GM06990 (cell line): Measurements from ENCODE around the gene EML5.
A peak's percentile ranks its signal among the peaks of the same experiment; 100 is the strongest.

Experiments
- DNase-seq: peaks from one replicate; pipeline ENCODE4 v3.0.0-alpha.2; 2011; ENCODE audit not compliant: insufficient read length; ENCODE audit errors: extremely low read depth
- H3K27me3 ChIP-seq: replicated peaks from 2 replicates; pipeline ENCODE4 v1.6.0; 2011; ENCODE audit warnings: low read length; ENCODE audit not compliant: control insufficient read depth, insufficient read depth
- H3K36me3 ChIP-seq: 2 replicates; pipeline ENCODE4 v1.5.1; 2011; ENCODE audit warnings: low read length; ENCODE audit not compliant: control insufficient read depth, insufficient read depth
- H3K4me3 ChIP-seq: replicated peaks from 2 replicates; pipeline ENCODE4 v1.5.1; 2011; ENCODE audit warnings: low read depth, mild to moderate bottlenecking, control low read depth, low read length
- CTCF ChIP-seq: IDR thresholded peaks from 2 replicates; pipeline ENCODE4 v1.5.1; 2011; ENCODE audit warnings: low read length, control low read depth, mild to moderate bottlenecking, inconsistent platforms; ENCODE audit not compliant: insufficient read depth, poor library complexity, severe bottlenecking

EML5 gene

GRCh38 chr14:88825503-88825902 lies 32.8 kb upstream of the EML5 start:
- Histone ChIP-seq H3K36me3 (no peaks in the 10 kb centered on the region), H3K27me3 (no peaks in the 10 kb centered on the region), H3K4me3 (no peak overlapping the region)
- TF ChIP-seq CTCF: no peak
- no peak for DNase-seq

GRCh38 chr14:88825078-88825458 lies 32.3 kb upstream of the EML5 start:
- peak overlapping the region; percentile 79 for H3K4me3 ChIP-seq

GRCh38 chr14:88824314-88825077 lies 31.7 kb upstream of the EML5 start, which contains the start of gene TTC8:
Gene TTC8 (plus strand): TSS chr14:88824651. CDS start chr14:88824708, 57 bp downstream.
- no peaks in the 10 kb centered on the region for H3K36me3 ChIP-seq
- TF ChIP-seq CTCF: no peak
- peak within 1 kb of the TSS; percentile 79 for H3K4me3 ChIP-seq
- H3K27me3 ChIP-seq: no peaks in the 10 kb centered on the region; the same call in 1 of the 2 replicates
- DNase-seq: peak; percentile 85

More at GRCh38 chr14:88825078-88825458, 32.3 kb upstream of the EML5 start:
- no peak for DNase-seq
- TF ChIP-seq CTCF: no peak
- Histone ChIP-seq H3K27me3 (no peaks in the 10 kb centered on the region; the same call in 1 of the 2 replicates), H3K36me3 (no peaks in the 10 kb centered on the region)

GRCh38 chr14:88823968-88824313 lies 31.2 kb upstream of the EML5 start:
- H3K27me3 ChIP-seq: no peaks in the 10 kb centered on the region; the same call in 1 of the 2 replicates
- no peak for TF ChIP-seq CTCF
- DNase-seq: no peak
- peak overlapping the region; percentile 79 for H3K4me3 ChIP-seq
- no peaks in the 10 kb centered on the region for H3K36me3 ChIP-seq

- no peaks in the 10 kb centered on the region for H3K36me3 ChIP-seq
- DNase-seq: no peak
- H3K4me3 ChIP-seq: no peak overlapping the region
- TF ChIP-seq CTCF: no peak
- no peaks in the 10 kb centered on the region; the same call in 1 of the 2 replicates for H3K27me3 ChIP-seq
These were observed 29.1 kb upstream of the EML5 start for GRCh38 chr14:88821888-88822287.
